Stomach (tissue), 4 donors: ENCODE data around the gene NUP62.

ENCODE experiments used
- EP300 ChIP-seq: sonication (generic); formaldehyde crosslinking; IDR thresholded peaks from one replicate; pipeline ENCODE4 v1.6.1; 2017; ENCODE audit warnings: antibody characterized with exemption
- POLR2A ChIP-seq, 4 donors: fragments of 450-650 bp; IDR thresholded peaks; one replicate each; pipeline ENCODE4 v1.6.1; 2016; ENCODE audit warnings: antibody characterized with exemption in 4 of 4, control low read depth in 2 of 4, mild to moderate bottlenecking in 1 of 4, moderate library complexity in 1 of 4
- POLR2AphosphoS5 ChIP-seq, 3 donors: sonication (generic); formaldehyde crosslinking; IDR thresholded peaks; one replicate each; pipeline ENCODE4 v1.6.1; 2016; ENCODE audit warnings: antibody characterized with exemption in 3 of 3
- TF ChIP-seq, protein P1 (sequence below), 7 experiments: fragments of 450-650 bp in 4 of 7; fragments of 200-600 bp in 3 of 7; sonication (generic) in 3 of 7; IDR thresholded peaks; one replicate each; pipeline ENCODE4 v1.5.1; 2016 to 2019; ENCODE audit warnings: antibody characterized with exemption in 7 of 7, control low read depth in 2 of 7, mild to moderate bottlenecking in 1 of 7

- TF ChIP-seq EP300 (no peak), POLR2AphosphoS5 (IDR thresholded peaks at IDR 0.05) (no peak), POLR2A (IDR thresholded peaks at IDR 0.05) (no peak)
- TF ChIP-seq, protein P1, sequence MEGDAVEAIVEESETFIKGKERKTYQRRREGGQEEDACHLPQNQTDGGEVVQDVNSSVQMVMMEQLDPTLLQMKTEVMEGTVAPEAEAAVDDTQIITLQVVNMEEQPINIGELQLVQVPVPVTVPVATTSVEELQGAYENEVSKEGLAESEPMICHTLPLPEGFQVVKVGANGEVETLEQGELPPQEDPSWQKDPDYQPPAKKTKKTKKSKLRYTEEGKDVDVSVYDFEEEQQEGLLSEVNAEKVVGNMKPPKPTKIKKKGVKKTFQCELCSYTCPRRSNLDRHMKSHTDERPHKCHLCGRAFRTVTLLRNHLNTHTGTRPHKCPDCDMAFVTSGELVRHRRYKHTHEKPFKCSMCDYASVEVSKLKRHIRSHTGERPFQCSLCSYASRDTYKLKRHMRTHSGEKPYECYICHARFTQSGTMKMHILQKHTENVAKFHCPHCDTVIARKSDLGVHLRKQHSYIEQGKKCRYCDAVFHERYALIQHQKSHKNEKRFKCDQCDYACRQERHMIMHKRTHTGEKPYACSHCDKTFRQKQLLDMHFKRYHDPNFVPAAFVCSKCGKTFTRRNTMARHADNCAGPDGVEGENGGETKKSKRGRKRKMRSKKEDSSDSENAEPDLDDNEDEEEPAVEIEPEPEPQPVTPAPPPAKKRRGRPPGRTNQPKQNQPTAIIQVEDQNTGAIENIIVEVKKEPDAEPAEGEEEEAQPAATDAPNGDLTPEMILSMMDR (IDR thresholded peaks at IDR 0.05) = no peak
Observed at GRCh38 chr19:49870309-49870901, 58.9 kb downstream of the NUP62 start.
